HG03439 (cell line): ENCODE data around the gene FRRS1L.

Source experiments
- ATAC-seq: cut with Tn5 transposase; IDR thresholded peaks from one replicate; pipeline ENCODE4 v1.9.1; 2021; ENCODE audit warnings: mild to moderate bottlenecking, moderate library complexity; ENCODE audit not compliant: unreplicated experiment

FRRS1L gene

GRCh38 chr9:109179801-109180523 lies 12.9 kb upstream of the FRRS1L start:
- no peak for ATAC-seq

GRCh38 chr9:109176963-109177362 lies 9.9 kb upstream of the FRRS1L start:
- no peak for ATAC-seq

- no peak for ATAC-seq
These were observed 9.3 kb upstream of the FRRS1L start for GRCh38 chr9:109176386-109176785.

GRCh38 chr9:109172935-109173334 lies 5.9 kb upstream of the FRRS1L start:
- ATAC-seq, result no peak

- no peak for ATAC-seq
These were observed 4.9 kb upstream of the FRRS1L start for GRCh38 chr9:109171926-109172325.

DNA sequence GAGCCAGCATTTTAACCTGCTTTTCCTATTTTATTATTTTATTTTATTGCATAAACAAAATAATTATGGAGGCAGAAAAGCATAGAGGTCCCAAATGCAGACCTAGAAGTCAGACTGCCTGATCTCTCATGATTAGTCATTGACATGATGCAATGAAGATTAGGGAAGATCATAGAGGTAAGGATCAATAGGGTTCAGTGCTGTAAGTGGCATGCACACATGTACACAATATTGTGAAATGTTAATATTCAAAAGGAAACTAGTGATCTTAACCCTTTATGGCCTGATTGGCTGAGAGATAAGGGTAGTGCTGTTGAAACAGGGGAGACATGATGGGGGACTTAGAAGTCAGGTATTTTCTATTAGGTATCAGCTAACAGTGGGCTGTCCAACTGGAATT lies 1.1 kb upstream of the FRRS1L start:
- ATAC-seq, result no peak

DNA sequence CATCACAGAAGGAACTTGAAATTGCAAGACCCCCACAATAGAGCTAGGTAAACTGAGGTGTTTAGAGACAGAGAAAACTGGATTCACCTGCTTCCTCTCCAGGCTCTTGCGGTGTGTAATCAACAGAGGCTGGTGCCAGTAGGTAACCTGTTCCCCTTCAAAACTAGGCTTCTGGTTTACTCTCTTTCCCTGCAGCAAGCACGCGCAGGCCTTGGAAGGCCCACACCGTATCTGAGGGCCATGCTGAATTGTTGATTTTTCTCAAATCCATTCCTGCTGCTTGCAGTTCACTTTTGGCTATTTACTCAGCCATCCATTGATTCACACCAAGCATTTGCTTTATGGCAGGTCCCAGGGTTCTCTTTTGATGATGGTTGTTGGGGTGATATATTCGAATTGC lies 667 bp upstream of the FRRS1L start:
- no peak for ATAC-seq

DNA sequence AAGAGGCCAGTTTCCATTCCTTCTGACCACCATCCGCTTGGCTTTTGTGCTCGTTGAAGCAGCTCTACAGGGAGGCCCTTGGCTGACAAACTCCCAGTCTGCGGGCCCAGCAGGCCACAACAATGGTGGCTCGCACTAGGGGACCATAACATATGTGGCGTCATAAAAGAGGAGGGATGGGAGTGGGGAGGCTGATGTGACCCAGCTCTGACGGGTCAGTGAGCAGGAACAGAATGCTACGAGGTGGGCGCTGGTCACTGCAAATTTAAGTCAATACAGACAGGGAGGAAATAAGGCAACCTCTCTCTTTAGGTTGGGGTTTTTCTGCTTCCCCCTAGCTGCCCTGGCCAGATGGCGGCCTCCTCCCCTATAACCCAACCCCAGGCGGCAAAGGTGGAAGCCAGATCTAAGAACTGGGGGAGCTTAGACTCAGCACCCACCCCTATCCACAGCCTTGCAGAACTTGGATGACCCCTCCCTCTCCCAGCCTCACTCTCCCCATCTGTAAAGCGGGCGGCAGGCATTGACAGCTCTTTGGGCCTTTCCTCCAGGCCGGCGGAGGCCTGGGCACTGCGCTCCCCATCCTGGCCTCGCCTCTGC lies 778 bp downstream of the FRRS1L start:
- ATAC-seq, result no peak

GRCh38 chr9:109164042-109164441 lies 3.0 kb downstream of the FRRS1L start:
- ATAC-seq, result no peak

- ATAC-seq, result no peak
These were observed 3.9 kb downstream of the FRRS1L start for GRCh38 chr9:109163194-109163593.

DNA sequence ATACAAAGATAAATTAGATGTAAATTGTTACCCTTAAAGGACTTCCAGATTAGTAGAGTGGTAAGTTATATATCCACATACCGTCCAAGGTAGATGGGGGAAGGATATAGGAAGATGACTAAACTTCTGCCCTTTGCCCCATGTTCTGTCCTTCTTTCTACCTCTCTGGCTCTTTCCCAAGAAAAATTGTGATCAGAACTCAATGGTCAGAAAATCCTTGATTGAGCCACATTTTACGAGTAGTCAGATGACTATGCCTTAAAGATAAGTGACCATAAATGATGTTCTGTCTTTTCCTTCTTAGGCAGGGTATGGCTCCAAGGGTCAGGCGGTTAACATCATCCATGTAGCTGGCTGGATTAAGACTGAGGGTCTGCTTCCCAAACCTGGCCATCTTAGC lies 4.4 kb downstream of the FRRS1L start:
- no peak for ATAC-seq

- ATAC-seq, result no peak
These were observed 5.6 kb downstream of the FRRS1L start for GRCh38 chr9:109161471-109161870.

DNA sequence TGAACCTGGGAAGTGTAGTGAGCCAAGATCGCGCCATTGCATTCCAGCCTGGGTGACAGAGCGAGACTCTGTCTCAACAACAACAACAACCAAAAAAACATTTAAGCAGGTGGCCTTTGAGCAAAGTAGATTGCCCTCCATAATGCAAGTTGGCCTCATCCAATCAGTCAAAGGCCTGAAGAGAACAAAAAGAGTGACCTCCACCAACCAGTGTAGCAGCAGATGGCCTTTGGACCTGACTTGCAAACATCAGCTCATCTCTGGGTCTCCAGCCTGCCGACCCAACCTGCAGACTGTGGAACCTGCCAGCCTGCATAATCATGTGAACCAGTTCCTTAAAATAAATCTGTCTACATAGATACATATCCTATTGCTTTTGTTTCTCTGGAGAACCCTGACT lies 7.5 kb downstream of the FRRS1L start:
- ATAC-seq, result no peak

DNA sequence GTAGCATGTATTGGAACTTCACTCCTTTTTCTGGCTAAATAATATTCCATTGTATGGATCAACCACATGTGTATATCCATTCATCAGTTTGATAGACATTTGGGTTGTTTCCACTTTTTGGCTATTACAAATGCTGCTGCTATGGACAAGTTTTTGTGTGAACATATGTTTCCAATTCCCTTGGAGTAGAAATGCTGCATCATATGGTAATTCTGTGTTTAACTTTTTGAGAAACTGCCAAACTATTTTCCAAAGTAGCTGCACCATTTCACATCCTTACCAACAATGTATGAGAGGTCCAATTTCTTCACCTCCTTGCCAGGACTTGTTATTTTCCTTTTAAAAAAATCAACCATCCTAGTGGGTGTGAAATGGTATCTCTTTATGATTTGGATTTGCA lies 8.4 kb downstream of the FRRS1L start:
- ATAC-seq, result no peak

DNA sequence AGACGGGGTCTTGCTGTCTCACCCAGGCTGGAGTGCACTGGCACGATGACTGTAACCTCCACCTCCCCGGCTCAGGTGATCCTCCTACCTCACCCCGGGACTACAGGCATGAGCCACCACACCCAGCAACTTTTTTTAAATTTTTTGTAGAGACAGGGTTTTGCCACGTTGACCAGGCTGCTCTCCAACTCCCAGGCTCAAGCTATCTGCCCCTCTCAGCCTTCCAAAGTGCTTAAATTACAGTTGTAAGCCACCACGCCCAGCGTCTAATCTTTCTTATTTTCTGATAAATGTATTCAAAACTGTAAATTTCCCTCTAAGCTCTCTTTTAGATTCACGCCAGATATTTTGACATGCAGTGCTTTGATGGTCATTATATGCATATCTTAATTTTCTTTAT lies 10.3 kb downstream of the FRRS1L start:
- no peak for ATAC-seq

- ATAC-seq, result no peak
These were observed 16.0 kb downstream of the FRRS1L start for GRCh38 chr9:109150925-109151545.

- no peak for ATAC-seq
These were observed 17.3 kb downstream of the FRRS1L start for GRCh38 chr9:109149722-109150121.

DNA sequence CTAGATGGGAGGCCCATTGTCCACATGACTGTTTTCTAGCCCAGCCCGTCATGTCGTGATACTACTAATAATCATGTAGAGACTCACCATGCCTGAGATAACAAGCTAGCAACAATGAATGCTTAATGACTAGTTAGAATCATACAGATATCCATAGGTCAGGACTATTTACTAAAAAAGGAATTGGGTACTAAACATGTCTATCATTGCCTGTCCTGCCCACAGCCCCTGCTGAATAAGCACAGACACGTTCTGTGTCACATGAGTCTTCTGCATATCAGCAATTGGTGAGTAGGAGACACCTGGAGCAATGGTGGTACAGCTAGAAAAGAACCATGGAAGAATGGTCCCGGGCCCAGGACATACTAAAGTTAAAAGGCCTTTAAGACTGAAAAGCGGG lies 18.0 kb downstream of the FRRS1L start:
- ATAC-seq, result no peak

GRCh38 chr9:109145051-109145450 lies 22.0 kb downstream of the FRRS1L start:
- no peak for ATAC-seq

DNA sequence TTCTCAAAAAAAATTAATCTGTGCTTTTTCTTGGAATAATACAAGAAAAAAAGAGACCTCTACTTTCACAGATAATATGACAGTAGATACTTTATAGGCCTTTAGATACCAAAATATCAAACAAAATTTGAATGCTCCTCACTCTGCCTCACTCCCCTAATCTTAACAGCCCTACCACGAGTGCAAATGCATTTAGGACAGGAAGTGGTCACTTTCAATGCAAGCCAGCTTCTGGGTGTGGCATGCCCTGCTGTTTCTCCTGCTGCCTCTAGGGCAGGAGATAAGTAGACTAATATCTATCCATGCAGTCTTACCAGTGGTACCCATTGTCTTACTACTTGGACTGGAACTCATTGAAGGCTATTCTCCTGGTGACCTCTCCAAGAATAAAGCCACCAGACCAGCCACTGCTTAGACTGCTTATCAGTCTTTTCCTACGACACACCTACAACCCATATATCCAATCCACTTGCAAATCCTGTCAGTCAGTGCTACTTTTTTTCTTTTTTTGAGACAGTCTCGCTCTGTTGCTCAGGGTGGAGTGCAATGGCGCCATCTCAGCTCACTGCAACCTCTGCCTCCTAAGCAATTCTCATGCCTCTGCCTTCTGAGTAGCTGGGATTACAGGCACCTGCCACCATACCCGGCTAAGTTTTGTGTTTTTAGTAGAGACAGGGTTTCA lies 23.0 kb downstream of the FRRS1L start:
- peak; percentile 97 for ATAC-seq

GRCh38 chr9:109141375-109141774 lies 25.7 kb downstream of the FRRS1L start:
- ATAC-seq, result no peak

- ATAC-seq, result no peak
These were observed 27.2 kb downstream of the FRRS1L start for GRCh38 chr9:109139851-109140250.
